Neural crest cell (in vitro differentiated cells): ENCODE data around the gene NCAPD2. TPM values are rescaled to one million over a fixed set of nuclear protein-coding genes. Genes with fewer than 3 reads are reported as not detected.
A peak's percentile ranks its signal among the peaks of the same experiment; 100 is the strongest.

Experiments
- DNase-seq: peaks from one replicate; pipeline ENCODE4 v3.0.0; 2021; ENCODE audit warnings: low read depth, mixed read lengths, low spot score
- H3K27ac Mint-ChIP-seq: one replicate; pipeline ENCODE4 v1.8.0; 2021; ENCODE audit warnings: mild to moderate bottlenecking, mixed read lengths; ENCODE audit not compliant: unreplicated experiment
- H3K27me3 Mint-ChIP-seq: 2 replicates; pipeline ENCODE4 v1.8.0; 2021; ENCODE audit warnings: low read depth, mild to moderate bottlenecking, mixed read lengths
- H3K36me3 Mint-ChIP-seq: 2 replicates; pipeline ENCODE4 v1.8.0; 2021; ENCODE audit warnings: low read depth, mild to moderate bottlenecking, mixed read lengths
- H3K4me1 Mint-ChIP-seq: 2 replicates; pipeline ENCODE4 v1.8.0; 2021; ENCODE audit warnings: mixed read lengths
- H3K4me3 Mint-ChIP-seq: one replicate; pipeline ENCODE4 v1.8.0; 2021; ENCODE audit warnings: mild to moderate bottlenecking, mixed read lengths
- H3K9me3 Mint-ChIP-seq: 2 replicates; pipeline ENCODE4 v1.8.0; 2021; ENCODE audit warnings: mixed read lengths
- long read RNA-seq: library from polyadenylated mRNA; unstranded; transcript quantifications from one replicate; pipeline ENCODE4 v2.0.0, GENCODE V29; 2020
- total RNA-seq: library from RNA; stranded (reverse); gene quantifications from 2 replicates; pipeline ENCODE4 v1.2.1, GENCODE V29; 2021
- TF ChIP-seq, protein P1 (sequence below): fragments of 200-600 bp; sonication (generic); conservative IDR thresholded peaks from 2 replicates; pipeline ENCODE4 v1.5.0; 2021; ENCODE audit warnings: antibody characterized with exemption, mild to moderate bottlenecking

NCAPD2 gene, protein sequence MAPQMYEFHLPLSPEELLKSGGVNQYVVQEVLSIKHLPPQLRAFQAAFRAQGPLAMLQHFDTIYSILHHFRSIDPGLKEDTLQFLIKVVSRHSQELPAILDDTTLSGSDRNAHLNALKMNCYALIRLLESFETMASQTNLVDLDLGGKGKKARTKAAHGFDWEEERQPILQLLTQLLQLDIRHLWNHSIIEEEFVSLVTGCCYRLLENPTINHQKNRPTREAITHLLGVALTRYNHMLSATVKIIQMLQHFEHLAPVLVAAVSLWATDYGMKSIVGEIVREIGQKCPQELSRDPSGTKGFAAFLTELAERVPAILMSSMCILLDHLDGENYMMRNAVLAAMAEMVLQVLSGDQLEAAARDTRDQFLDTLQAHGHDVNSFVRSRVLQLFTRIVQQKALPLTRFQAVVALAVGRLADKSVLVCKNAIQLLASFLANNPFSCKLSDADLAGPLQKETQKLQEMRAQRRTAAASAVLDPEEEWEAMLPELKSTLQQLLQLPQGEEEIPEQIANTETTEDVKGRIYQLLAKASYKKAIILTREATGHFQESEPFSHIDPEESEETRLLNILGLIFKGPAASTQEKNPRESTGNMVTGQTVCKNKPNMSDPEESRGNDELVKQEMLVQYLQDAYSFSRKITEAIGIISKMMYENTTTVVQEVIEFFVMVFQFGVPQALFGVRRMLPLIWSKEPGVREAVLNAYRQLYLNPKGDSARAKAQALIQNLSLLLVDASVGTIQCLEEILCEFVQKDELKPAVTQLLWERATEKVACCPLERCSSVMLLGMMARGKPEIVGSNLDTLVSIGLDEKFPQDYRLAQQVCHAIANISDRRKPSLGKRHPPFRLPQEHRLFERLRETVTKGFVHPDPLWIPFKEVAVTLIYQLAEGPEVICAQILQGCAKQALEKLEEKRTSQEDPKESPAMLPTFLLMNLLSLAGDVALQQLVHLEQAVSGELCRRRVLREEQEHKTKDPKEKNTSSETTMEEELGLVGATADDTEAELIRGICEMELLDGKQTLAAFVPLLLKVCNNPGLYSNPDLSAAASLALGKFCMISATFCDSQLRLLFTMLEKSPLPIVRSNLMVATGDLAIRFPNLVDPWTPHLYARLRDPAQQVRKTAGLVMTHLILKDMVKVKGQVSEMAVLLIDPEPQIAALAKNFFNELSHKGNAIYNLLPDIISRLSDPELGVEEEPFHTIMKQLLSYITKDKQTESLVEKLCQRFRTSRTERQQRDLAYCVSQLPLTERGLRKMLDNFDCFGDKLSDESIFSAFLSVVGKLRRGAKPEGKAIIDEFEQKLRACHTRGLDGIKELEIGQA (N-terminal part only)
- 133 TPM in 2 replicates for total RNA-seq
- long read RNA-seq, full-length matches to known transcripts = 41 of 121 reads
- long read RNA-seq, partial matches to known transcripts = 62 of 121 reads
- long read RNA-seq, other reads (novel, unspliced or antisense) = 18 of 121 reads

DNA sequence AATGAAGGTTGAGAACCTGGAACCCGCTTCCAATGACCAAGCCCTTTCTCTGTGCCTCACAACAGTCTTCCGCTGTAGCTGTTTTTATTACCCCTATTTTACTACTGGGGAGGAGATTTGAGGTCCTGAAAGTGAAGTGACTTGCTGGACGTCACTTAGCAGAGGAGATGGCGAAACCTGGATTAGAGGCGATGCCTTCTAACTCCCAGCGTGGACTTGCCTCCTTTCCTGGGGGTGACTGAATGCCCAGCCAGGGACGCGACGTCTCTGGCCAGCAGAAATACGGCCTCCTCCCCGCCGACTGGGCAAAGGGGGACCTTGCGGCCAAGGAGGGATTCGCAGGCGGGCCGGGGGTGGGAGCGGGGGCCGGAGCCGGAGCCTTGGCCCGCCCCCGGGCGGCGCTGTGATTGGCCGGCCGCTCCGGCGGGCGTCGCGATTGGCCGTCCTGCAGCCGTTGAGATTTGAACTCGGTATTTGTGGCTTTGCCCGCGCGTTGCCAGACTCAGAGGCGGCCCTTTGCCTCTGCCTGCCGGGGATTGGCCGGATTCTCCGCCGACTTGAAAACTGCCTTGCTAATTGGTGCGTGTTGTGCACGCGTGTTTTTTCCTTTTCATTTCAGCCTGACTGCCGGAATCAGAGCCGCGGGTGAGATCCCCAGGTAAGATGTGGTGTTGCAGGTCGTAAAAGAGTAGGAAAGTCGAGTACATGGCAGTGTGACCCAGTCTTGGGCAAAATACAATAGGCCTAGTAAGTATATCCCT is at the start of gene NCAPD2:
TSS of gene NCAPD2 (plus strand) at position 606 of the 761 bp plus-strand sequence. CDS start 997 bp downstream, outside the sequence.
- Mint-ChIP-seq H3K4me1 (peaks cover 33% of the 10 kb centered on the region), H3K36me3 (peaks cover 7% of the 10 kb centered on the region), H3K4me3 (peak within 1 kb of the TSS; percentile 97), H3K27me3 (no peaks in the 10 kb centered on the region), H3K9me3 (no peaks in the 10 kb centered on the region), H3K27ac (peak within 1 kb of the TSS; percentile 98)
- TF ChIP-seq, protein P1, sequence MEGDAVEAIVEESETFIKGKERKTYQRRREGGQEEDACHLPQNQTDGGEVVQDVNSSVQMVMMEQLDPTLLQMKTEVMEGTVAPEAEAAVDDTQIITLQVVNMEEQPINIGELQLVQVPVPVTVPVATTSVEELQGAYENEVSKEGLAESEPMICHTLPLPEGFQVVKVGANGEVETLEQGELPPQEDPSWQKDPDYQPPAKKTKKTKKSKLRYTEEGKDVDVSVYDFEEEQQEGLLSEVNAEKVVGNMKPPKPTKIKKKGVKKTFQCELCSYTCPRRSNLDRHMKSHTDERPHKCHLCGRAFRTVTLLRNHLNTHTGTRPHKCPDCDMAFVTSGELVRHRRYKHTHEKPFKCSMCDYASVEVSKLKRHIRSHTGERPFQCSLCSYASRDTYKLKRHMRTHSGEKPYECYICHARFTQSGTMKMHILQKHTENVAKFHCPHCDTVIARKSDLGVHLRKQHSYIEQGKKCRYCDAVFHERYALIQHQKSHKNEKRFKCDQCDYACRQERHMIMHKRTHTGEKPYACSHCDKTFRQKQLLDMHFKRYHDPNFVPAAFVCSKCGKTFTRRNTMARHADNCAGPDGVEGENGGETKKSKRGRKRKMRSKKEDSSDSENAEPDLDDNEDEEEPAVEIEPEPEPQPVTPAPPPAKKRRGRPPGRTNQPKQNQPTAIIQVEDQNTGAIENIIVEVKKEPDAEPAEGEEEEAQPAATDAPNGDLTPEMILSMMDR = peak; percentile 46
- peak; percentile 87 for DNase-seq

DNA sequence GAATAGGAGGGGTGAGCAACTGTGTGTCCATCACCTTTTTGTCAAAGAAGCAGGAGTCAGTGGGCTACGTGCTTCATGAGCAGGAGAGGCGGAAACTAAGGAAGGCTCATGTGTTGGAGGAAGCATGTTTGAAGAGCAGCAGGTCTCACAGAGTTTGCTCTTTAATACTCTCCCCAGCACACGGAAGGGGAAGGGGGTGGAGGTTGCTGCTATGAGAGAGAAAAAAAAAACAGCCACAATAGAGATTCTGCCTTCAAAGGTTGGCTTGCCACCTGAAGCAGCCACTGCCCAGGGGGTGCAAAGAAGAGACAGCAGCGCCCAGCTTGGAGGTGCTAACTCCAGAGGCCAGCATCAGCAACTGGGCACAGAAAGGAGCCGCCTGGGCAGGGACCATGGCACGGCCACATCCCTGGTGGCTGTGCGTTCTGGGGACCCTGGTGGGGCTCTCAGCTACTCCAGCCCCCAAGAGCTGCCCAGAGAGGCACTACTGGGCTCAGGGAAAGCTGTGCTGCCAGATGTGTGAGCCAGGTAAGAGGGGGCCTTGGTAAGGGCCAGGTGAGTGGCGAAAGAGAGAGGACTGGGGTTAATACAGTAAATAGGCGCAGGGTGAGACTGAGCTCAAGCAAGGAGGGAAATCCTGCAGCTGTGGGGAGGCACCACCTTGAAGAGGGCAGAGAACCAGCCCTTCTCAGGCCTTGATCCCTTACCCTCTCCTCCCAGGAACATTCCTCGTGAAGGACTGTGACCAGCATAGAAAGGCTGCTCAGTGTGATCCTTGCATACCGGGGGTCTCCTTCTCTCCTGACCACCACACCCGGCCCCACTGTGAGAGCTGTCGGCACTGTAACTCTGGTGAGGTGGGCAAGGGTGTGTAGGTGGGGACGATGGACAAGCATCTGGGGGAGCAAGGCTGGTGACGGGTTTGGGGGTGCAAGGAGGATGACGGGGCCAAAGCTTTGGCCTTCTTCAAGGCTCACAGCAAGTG is 48.9 kb upstream of the NCAPD2 start, which contains the start of gene CD27:
TSS of gene CD27 (plus strand) at position 252 of the 985 bp plus-strand sequence. CDS start at position 393, 141 bp downstream.
- Mint-ChIP-seq H3K4me3 (no peak within 1 kb of the TSS), H3K36me3 (no peaks in the 10 kb centered on the region), H3K27ac (no peak within 1 kb of the TSS), H3K27me3 (no peaks in the 10 kb centered on the region), H3K9me3 (no peaks in the 10 kb centered on the region), H3K4me1 (no peaks in the 10 kb centered on the region)
- TF ChIP-seq, protein P1 = no peak
- DNase-seq = no peak

DNA sequence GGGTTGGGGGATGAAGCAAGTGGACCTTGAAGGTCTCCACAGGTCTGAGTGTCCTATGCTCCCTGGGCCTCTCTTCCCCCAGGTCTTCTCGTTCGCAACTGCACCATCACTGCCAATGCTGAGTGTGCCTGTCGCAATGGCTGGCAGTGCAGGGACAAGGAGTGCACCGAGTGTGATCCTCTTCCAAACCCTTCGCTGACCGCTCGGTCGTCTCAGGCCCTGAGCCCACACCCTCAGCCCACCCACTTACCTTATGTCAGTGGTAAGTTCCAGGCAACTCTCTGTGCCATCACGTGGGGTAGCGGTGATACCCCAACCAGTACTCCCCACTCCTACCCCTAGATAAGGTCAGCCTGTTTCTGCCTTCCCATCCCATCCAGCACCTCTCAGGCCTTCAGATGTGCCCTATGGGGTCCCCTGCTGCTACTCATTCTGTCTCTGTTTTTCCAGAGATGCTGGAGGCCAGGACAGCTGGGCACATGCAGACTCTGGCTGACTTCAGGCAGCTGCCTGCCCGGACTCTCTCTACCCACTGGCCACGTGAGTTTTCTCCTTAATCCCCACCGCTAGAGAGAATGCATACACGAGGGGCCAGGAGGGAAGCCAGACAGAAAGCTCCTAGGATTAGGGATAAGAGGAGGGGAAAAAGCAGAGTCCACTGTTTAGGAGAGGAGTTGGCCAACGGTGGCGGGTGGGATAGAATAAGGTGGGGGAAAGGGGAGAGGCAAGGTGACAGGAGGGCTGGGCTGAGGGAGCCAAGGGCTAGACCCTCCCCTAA is 43.6 kb upstream of the NCAPD2 start:
- no peak for DNase-seq
- Mint-ChIP-seq H3K9me3 (no peaks in the 10 kb centered on the region), H3K27me3 (no peaks in the 10 kb centered on the region), H3K27ac (no peak overlapping the region), H3K4me1 (peaks cover 26% of the 10 kb centered on the region), H3K36me3 (no peaks in the 10 kb centered on the region), H3K4me3 (peak overlapping the region; percentile 87)
- TF ChIP-seq, protein P1 = no peak

DNA sequence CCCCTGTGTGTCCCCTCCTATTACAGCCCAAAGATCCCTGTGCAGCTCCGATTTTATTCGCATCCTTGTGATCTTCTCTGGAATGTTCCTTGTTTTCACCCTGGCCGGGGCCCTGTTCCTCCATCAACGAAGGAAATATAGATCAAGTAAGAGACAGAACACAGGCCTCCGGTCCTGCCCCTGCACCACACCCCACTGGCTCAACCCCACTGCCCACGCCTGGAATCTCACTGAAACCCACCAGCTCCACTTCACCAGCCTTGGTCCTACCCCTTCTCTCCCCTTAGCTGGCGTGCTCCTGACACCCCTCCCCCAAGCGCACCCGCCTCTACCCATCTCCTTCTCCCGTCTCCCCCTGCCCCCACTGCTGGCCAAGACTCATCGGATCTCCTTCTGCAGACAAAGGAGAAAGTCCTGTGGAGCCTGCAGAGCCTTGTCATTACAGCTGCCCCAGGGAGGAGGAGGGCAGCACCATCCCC is 43.0 kb upstream of the NCAPD2 start:
- Mint-ChIP-seq H3K36me3 (no peaks in the 10 kb centered on the region), H3K9me3 (no peaks in the 10 kb centered on the region), H3K4me3 (peak overlapping the region; percentile 87), H3K27ac (peak overlapping the region; percentile 83), H3K27me3 (no peaks in the 10 kb centered on the region), H3K4me1 (peaks cover 26% of the 10 kb centered on the region)
- no peak for DNase-seq
- TF ChIP-seq, protein P1 = no peak
